ENCODE results near the gene MORN5. TPM values are rescaled to one million over a fixed set of nuclear protein-coding genes. Genes with fewer than 3 reads are reported as not detected.
A peak's percentile ranks its signal among the peaks of the same experiment; 100 is the strongest.

MORN5 gene
- total and polyA plus RNA-seq, 9 of the 15 experiments (the other 6 are each of a cell fraction or from before 2014, with no cell fraction given): not detected

DNA sequence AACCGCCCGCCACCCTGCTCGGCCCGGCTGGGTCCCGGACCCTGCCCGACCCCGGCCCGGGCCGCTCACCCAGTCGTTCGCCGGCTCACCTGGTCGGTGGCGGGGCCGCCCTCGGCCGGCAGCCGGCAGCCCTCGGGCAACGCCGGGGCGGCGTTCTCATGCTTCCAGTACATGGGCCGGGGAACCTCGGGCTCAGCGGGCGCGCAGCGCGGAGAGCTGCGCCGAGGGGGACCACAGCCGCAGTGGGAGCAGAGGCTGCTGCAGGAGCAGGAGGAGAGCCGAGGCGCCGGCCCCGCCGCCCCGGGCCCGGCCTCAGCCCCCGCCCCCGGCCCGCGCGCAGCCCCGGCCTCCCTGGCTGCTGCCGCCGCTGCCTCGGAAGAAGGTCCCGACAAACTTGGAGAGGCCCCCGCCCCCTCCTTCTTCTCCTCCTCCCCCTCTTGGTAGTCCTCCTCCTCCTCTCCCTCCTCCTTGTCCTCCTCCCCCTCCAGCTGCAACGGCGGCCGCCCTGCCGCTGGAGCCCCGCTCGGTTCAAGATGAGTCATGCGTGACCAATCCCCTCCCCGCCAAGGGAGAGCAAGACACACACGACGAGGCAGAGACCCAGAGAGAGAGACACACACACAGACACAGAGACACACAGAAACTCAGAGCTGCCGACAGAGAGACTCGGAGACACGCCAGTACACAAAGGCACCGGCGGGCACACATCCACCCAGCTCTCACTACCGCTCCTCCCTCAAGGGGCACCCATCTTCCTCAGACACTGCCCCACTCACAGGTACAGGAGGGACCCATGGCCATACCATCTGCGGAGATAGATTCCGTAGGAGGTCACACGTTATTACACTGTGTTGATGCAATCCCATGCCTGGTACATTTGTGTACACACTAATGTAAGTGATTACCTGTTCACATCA is 69.1 kb downstream of the MORN5 start, which contains the start of gene LHX6:
TSS of gene LHX6 (minus strand) at position 390 of the 917 bp plus-strand sequence. CDS start at position 173, 217 bp downstream.
- peak; percentile 74 for ATAC-seq
- FAIRE-seq: peak; percentile 19
- BruUV-seq (replicated peaks): no TSS peak
- H3K4me1 ChIP-seq (replicated peaks in 1 of 2; ENCODE audit: control insufficient read depth in 2 of 2, insufficient read depth in 2 of 2, low read length in 2 of 2): peaks cover 9 to 30% of the 10 kb centered on the region in 2 experiments; a peak in 4 of 5 replicates
- peaks cover 27 to 30% of the 10 kb centered on the region in 2 experiments for H3K27me3 ChIP-seq (ENCODE audit: control insufficient read depth in 2 of 2, insufficient read depth in 2 of 2, low read length in 2 of 2)
- in situ Hi-C loops (cut with MboI) (loop anchor here (10.0 kb wide), 1 partner anchor 1964 kb away; no protein-coding TSS in a partner anchor), intact Hi-C loops (cut with micrococcal nuclease) (no loop called here)
- peaks cover 5% of the 10 kb centered on the region for H3K9me1 ChIP-seq (ENCODE audit: control insufficient read depth, insufficient read depth, low read length)
- H3K36me3 ChIP-seq (ENCODE audit: control insufficient read depth, insufficient read depth, low read length): no peaks in the 10 kb centered on the region
- no peaks in the 10 kb centered on the region for H3K79me2 ChIP-seq (ENCODE audit: control insufficient read depth, insufficient read depth, low read length)
- peak within 1 kb of the TSS in 1 of 2 experiments; percentile 89; a peak in 3 of 4 replicates for H3K9ac ChIP-seq (ENCODE audit: insufficient read depth in 1 of 2, low read depth in 2 of 2, low read length in 2 of 2)
- peak within 1 kb of the TSS; percentile 49 for H3K4me3 ChIP-seq
- H3K9me3 ChIP-seq (replicated peaks; ENCODE audit: control insufficient read depth, insufficient read depth, low read depth, low read length): no peaks in the 10 kb centered on the region
- H2AFZ ChIP-seq (ENCODE audit: low read depth, low read length): peak within 1 kb of the TSS; percentile 83
- ChIA-PET POLR2A (interaction anchor here (0.6 to 1.0 kb wide), 3 partner anchors 17 to 58 kb away, joined by 3 to 4 read pairs (median 3); no protein-coding TSS in a partner anchor), CTCF (ENCODE audit: low intra/inter-chr PET ratio) (no interaction called here)
- H3K4me2 ChIP-seq (ENCODE audit: insufficient read depth, low read length): peak within 1 kb of the TSS; percentile 63
- WGBS (ENCODE audit: insufficient coverage, low coverage, missing lambda C conversion rate): 8% methylated on average over 27 of the region's 70 CpGs
- H3K27ac ChIP-seq (ENCODE audit: extremely low read depth, low read depth, low read length): no peak within 1 kb of the TSS; the same call in 2 of the 3 replicates
- 0 out of 2 replicates have a peak, but pooled peaks cover 6% of the 10 kb centered on the region for H4K20me1 ChIP-seq (replicated peaks; ENCODE audit: control insufficient read depth, insufficient read depth, low read length)
- DNase-seq (ENCODE audit: extremely low read depth in 1 of 4, low spot score in 3 of 4): peak; percentile 59 to 82 (median 76)
- TF ChIP-seq ETS2 (tag; IDR thresholded peaks at IDR 0.05; ENCODE audit: borderline replicate concordance, poor library complexity, severe bottlenecking): no peak
- TF ChIP-seq, protein P1, sequence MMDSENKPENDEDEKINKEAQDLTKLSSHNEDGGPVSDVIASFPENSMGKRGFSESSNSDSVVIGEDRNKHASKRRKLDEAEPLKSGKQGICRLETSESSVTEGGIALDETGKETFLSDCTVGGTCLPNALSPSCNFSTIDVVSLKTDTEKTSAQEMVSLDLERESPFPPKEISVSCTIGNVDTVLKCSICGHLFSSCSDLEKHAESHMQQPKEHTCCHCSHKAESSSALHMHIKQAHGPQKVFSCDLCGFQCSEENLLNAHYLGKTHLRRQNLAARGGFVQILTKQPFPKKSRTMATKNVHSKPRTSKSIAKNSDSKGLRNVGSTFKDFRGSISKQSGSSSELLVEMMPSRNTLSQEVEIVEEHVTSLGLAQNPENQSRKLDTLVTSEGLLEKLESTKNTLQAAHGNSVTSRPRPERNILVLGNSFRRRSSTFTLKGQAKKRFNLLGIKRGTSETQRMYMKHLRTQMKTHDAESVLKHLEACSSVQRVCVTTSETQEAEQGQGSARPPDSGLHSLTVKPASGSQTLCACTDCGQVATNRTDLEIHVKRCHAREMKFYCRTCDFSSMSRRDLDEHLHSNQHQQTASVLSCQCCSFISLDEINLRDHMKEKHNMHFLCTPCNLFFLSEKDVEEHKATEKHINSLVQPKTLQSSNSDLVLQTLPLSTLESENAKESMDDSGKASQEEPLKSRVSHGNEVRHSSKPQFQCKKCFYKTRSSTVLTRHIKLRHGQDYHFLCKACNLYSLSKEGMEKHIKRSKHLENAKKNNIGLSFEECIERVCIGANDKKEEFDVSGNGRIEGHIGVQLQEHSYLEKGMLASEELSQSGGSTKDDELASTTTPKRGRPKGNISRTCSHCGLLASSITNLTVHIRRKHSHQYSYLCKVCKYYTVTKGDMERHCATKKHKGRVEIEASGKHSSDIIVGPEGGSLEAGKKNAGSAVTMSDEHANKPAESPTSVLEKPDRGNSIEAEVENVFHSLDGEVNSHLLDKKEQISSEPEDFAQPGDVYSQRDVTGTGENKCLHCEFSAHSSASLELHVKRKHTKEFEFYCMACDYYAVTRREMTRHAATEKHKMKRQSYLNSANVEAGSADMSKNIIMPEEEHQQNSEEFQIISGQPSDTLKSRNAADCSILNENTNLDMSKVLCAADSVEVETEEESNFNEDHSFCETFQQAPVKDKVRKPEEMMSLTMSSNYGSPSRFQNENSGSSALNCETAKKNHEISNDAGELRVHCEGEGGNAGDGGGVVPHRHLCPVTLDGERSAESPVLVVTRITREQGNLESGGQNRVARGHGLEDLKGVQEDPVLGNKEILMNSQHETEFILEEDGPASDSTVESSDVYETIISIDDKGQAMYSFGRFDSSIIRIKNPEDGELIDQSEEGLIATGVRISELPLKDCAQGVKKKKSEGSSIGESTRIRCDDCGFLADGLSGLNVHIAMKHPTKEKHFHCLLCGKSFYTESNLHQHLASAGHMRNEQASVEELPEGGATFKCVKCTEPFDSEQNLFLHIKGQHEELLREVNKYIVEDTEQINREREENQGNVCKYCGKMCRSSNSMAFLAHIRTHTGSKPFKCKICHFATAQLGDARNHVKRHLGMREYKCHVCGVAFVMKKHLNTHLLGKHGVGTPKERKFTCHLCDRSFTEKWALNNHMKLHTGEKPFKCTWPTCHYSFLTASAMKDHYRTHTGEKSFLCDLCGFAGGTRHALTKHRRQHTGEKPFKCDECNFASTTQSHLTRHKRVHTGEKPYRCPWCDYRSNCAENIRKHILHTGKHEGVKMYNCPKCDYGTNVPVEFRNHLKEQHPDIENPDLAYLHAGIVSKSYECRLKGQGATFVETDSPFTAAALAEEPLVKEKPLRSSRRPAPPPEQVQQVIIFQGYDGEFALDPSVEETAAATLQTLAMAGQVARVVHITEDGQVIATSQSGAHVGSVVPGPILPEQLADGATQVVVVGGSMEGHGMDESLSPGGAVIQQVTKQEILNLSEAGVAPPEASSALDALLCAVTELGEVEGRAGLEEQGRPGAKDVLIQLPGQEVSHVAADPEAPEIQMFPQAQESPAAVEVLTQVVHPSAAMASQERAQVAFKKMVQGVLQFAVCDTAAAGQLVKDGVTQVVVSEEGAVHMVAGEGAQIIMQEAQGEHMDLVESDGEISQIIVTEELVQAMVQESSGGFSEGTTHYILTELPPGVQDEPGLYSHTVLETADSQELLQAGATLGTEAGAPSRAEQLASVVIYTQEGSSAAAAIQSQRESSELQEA (IDR thresholded peaks at IDR 0.05; ENCODE audit: low read depth): no peak
- TF ChIP-seq RBFOX2 (IDR thresholded peaks at IDR 0.05; ENCODE audit: low read depth, low read length): 0 out of 2 replicates have a peak, but pooled peaks have one; percentile 28
- TF ChIP-seq HIVEP1 (CRISPR knock-in tag; IDR thresholded peaks at IDR 0.05): no peak

Measured in K562 (cell line).